GM12891 (cell line): ENCODE data around the gene NMRAL1.
A peak's percentile ranks its signal among the peaks of the same experiment; 100 is the strongest.

ENCODE experiments used
- PAX5 ChIP-seq: IDR thresholded peaks from 2 replicates; pipeline ENCODE4 v1.6.1; 2011; ENCODE audit warnings: low read length, moderate library complexity, mild to moderate bottlenecking; ENCODE audit not compliant: insufficient read depth, severe bottlenecking
- POLR2A ChIP-seq: IDR thresholded peaks from 2 replicates; pipeline ENCODE4 v1.6.1; 2011; ENCODE audit warnings: low read depth, low read length, control low read depth
- POLR2AphosphoS5 ChIP-seq: IDR thresholded peaks from 2 replicates; pipeline ENCODE4 v1.6.1; 2011; ENCODE audit warnings: low read depth, low read length, control low read depth
- POU2F2 ChIP-seq: IDR thresholded peaks from 2 replicates; pipeline ENCODE4 v1.6.1; 2011; ENCODE audit warnings: low read depth, mild to moderate bottlenecking, control low read depth, low read length, moderate library complexity
- SPI1 ChIP-seq: IDR thresholded peaks from 2 replicates; pipeline ENCODE4 v1.6.1; 2011; ENCODE audit warnings: low read depth, low read length, control low read depth
- TAF1 ChIP-seq: IDR thresholded peaks from 2 replicates; pipeline ENCODE4 v1.6.1; 2011; ENCODE audit warnings: low read depth, low read length, control low read depth

GRCh38 chr16:4474192-4474961 is at the start of gene NMRAL1:
- TF ChIP-seq POLR2AphosphoS5 = peak; percentile 84
- TF ChIP-seq POLR2A = peak; percentile 74
- no peak for TF ChIP-seq SPI1
- TF ChIP-seq TAF1 = no peak
- no peak for TF ChIP-seq PAX5
- TF ChIP-seq POU2F2 = no peak
